ENCODE results near the gene KPNB1. TPM values are rescaled to one million over a fixed set of nuclear protein-coding genes. Genes with fewer than 3 reads are reported as not detected.

KPNB1 gene
- total and polyA plus RNA-seq, 10 of the 15 experiments (the other 5 are each of a cell fraction or from before 2014, with no cell fraction given), result 67.8 to 525 (median 246) TPM

GRCh38 chr17:47649153-47649971 is at the start of gene KPNB1 (continued):
- TF ChIP-seq, protein P1, sequence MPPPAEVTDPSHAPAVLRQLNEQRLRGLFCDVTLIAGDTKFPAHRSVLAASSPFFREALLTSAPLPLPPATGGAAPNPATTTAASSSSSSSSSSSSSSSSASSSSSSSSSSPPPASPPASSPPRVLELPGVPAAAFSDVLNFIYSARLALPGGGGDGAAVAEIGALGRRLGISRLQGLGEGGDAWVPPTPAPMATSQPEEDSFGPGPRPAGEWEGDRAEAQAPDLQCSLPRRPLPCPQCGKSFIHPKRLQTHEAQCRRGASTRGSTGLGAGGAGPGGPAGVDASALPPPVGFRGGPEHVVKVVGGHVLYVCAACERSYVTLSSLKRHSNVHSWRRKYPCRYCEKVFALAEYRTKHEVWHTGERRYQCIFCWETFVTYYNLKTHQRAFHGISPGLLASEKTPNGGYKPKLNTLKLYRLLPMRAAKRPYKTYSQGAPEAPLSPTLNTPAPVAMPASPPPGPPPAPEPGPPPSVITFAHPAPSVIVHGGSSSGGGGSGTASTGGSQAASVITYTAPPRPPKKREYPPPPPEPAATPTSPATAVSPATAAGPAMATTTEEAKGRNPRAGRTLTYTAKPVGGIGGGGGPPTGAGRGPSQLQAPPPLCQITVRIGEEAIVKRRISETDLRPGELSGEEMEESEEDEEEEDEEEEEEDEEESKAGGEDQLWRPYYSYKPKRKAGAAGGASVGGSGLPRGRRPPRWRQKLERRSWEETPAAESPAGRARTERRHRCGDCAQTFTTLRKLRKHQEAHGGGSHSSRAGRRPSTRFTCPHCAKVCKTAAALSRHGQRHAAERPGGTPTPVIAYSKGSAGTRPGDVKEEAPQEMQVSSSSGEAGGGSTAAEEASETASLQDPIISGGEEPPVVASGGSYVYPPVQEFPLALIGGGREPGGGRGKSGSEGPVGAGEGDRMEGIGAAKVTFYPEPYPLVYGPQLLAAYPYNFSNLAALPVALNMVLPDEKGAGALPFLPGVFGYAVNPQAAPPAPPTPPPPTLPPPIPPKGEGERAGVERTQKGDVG (CRISPR knock-in tag; IDR thresholded peaks at IDR 0.05), result no peak
- TF ChIP-seq NR2C1 (IDR thresholded peaks at IDR 0.05) (no peak), CHD2 (IDR thresholded peaks at IDR 0.05; ENCODE audit: borderline replicate concordance, low read depth, low read length) (peak; percentile 98), SREBF1 (IDR thresholded peaks at IDR 0.05; ENCODE audit: low read length) (no peak), SIX5 (IDR thresholded peaks at IDR 0.05; ENCODE audit: low read depth, low read length, severe bottlenecking) (no peak), RBBP5 (conservative IDR thresholded peaks at IDR 0.05) (no peak), BHLHE40 (IDR thresholded peaks at IDR 0.05; ENCODE audit: borderline replicate concordance in 1 of 2, low read depth in 2 of 2, low read length in 1 of 2) (peak; percentile 22 to 56; a peak in 3 of 4 replicates), KDM1A (IDR thresholded peaks at IDR 0.05; ENCODE audit: borderline replicate concordance) (no peak), EED (IDR thresholded peaks at IDR 0.05; ENCODE audit: low read depth) (peak; percentile 85), JUND (IDR thresholded peaks at IDR 0.05; ENCODE audit: low read depth, low read length) (no peak), SMARCA5 (IDR thresholded peaks at IDR 0.05) (peak; percentile 100), FOXK2 (IDR thresholded peaks at IDR 0.05) (0 out of 2 replicates have a peak, but pooled peaks have one; percentile 39), PML (IDR thresholded peaks at IDR 0.05; ENCODE audit: low read length) (peak; percentile 59; the same call in 1 of the 2 replicates), BCL11A (IDR thresholded peaks at IDR 0.05; ENCODE audit: low read depth, low read length) (peak; percentile 17; the same call in 1 of the 2 replicates), BMI1 (IDR thresholded peaks at IDR 0.05; ENCODE audit: borderline replicate concordance) (no peak), WRNIP1 (IDR thresholded peaks at IDR 0.05; ENCODE audit: borderline replicate concordance, low read depth, low read length) (no peak), ZSCAN29 (IDR thresholded peaks at IDR 0.05) (no peak), RFX5 (IDR thresholded peaks at IDR 0.05; ENCODE audit: low read depth, low read length) (peak; percentile 89), IKZF2 (IDR thresholded peaks at IDR 0.05) (peak; percentile 78 to 89; a peak in 3 of 4 replicates), CEBPZ (IDR thresholded peaks at IDR 0.05; ENCODE audit: low read depth, low read length) (peak; percentile 80), HDGF (IDR thresholded peaks at IDR 0.05) (peak; percentile 99), PAX8 (IDR thresholded peaks at IDR 0.05) (no peak), IRF4 (IDR thresholded peaks at IDR 0.05; ENCODE audit: low read depth, low read length) (peak; percentile 74; the same call in 1 of the 2 replicates), SMAD1 (IDR thresholded peaks at IDR 0.05; ENCODE audit: low read depth, partially characterized antibody) (no peak), BACH1 (IDR thresholded peaks at IDR 0.05; ENCODE audit: borderline replicate concordance) (peak; percentile 69; the same call in 1 of the 2 replicates), POLR2AphosphoS5 (IDR thresholded peaks at IDR 0.05; ENCODE audit: low read length) (peak; percentile 79; the same call in 1 of the 2 replicates), NFYA (IDR thresholded peaks at IDR 0.05; ENCODE audit: borderline replicate concordance, low read depth, low read length) (peak; percentile 72)

All from GM12878 (cell line).